Measurements from ENCODE around the gene FAXC.

- TF ChIP-seq CTCF (IDR thresholded peaks at IDR 0.05) = no peak
- TF ChIP-seq TAF1 (IDR thresholded peaks at IDR 0.05; ENCODE audit: borderline replicate concordance, low read depth, low read length) = no peak
- no peak for TF ChIP-seq ELF1 (IDR thresholded peaks at IDR 0.05)
- TF ChIP-seq TEAD4 (IDR thresholded peaks at IDR 0.05; ENCODE audit: borderline replicate concordance, insufficient read depth) = no peak
- TF ChIP-seq REST (IDR thresholded peaks at IDR 0.05; ENCODE audit: low read depth, low read length) = no peak
These were observed 11.3 kb downstream of the FAXC start for GRCh38 chr6:99338188-99338587.

Measured in SK-N-SH (cell line).